ENCODE results near the gene EEF1A2. TPM values are rescaled to one million over a fixed set of nuclear protein-coding genes. Genes with fewer than 3 reads are reported as not detected.

Gene EEF1A2
- total RNA-seq, 1 donor from 2014 or later = 37.6 TPM

- Histone ChIP-seq H3K27me3 (ENCODE audit: insufficient read depth, low read length) (peaks cover 4% of the 10 kb centered on the region), H3K4me2 (ENCODE audit: low read length) (no peak overlapping the region), H2AFZ (ENCODE audit: low read depth, low read length) (no peak overlapping the region), H3K9me3 (ENCODE audit: insufficient read depth, low read depth, low read length) (no peaks in the 10 kb centered on the region), H4K20me1 (ENCODE audit: insufficient read depth, low read length) (no peaks in the 10 kb centered on the region), H3K27ac (ENCODE audit: low read depth, low read length) (no peak overlapping the region), H3K9ac (ENCODE audit: low read length) (no peak overlapping the region), H3K4me3 (ENCODE audit: insufficient read depth, low read depth, low read length) (no peak overlapping the region), H3K79me2 (ENCODE audit: insufficient read depth, low read length) (no peaks in the 10 kb centered on the region), H3K4me1 (ENCODE audit: insufficient read depth, low read length) (no peaks in the 10 kb centered on the region), H3K36me3 (ENCODE audit: insufficient read depth, low read length) (no peaks in the 10 kb centered on the region)
- Mint-ChIP-seq H3K36me3 (ENCODE audit: low read depth, unreplicated experiment) (peaks cover 5% of the 10 kb centered on the region), H3K27me3 (ENCODE audit: low read depth, unreplicated experiment) (peaks cover 27% of the 10 kb centered on the region), H3K4me1 (ENCODE audit: low read depth, unreplicated experiment) (no peaks in the 10 kb centered on the region), H3K9me3 (ENCODE audit: unreplicated experiment) (peaks cover 8% of the 10 kb centered on the region), H3K4me3 (ENCODE audit: unreplicated experiment) (no peak overlapping the region), H3K27ac (ENCODE audit: unreplicated experiment) (no peak overlapping the region)
- TF ChIP-seq CTCF (IDR thresholded peaks at IDR 0.05; ENCODE audit: insufficient read depth, low read depth, low read length) = no peak
- peak; percentile 65 for TF ChIP-seq EZH2 (IDR thresholded peaks at IDR 0.05; ENCODE audit: insufficient read depth, low read length)
- DNase-seq (ENCODE audit: low read depth) (no peak), FAIRE-seq (no peak)
These were observed 10.3 kb downstream of the EEF1A2 start for GRCh38 chr20:63488315-63489251.

DNA sequence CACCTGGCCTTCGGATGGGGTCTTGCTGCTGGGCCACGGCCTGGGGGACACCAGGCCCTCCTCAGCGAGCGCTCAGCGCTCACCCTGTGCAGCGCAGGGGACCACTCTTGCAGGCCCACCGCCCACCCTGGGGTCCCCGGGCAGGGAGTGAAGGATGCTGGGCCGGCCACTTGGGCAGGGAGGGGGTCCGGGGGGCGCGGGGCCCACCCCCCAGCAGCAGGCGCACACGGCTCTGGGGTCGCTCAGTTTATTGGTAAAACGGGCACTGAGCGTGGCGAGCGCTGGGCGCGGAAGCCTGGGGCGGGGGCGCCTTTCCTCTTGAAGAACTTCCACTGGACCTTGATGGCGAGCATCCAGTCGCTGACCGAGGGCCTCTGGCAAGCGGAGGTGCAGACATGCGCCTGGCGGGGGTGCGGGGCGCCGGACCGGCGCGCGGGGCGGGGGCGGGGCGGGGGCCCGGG is 11.1 kb downstream of the EEF1A2 start:
- TF ChIP-seq EZH2 (IDR thresholded peaks at IDR 0.05; ENCODE audit: insufficient read depth, low read length) (no peak), CTCF (IDR thresholded peaks at IDR 0.05; ENCODE audit: insufficient read depth, low read depth, low read length) (no peak)
- Mint-ChIP-seq H3K36me3 (ENCODE audit: low read depth, unreplicated experiment) (peaks cover 5% of the 10 kb centered on the region), H3K4me3 (ENCODE audit: unreplicated experiment) (no peak overlapping the region), H3K27ac (ENCODE audit: unreplicated experiment) (no peak overlapping the region), H3K9me3 (ENCODE audit: unreplicated experiment) (peaks cover 8% of the 10 kb centered on the region), H3K4me1 (ENCODE audit: low read depth, unreplicated experiment) (no peaks in the 10 kb centered on the region), H3K27me3 (ENCODE audit: low read depth, unreplicated experiment) (peaks cover 29% of the 10 kb centered on the region)
- no peak overlapping the region for H3K4me3 ChIP-seq (ENCODE audit: insufficient read depth, low read depth, low read length)
- H2AFZ ChIP-seq (ENCODE audit: low read depth, low read length) = no peak overlapping the region
- FAIRE-seq = no peak
- H3K27ac ChIP-seq (ENCODE audit: low read depth, low read length) = no peak overlapping the region
- H3K79me2 ChIP-seq (ENCODE audit: insufficient read depth, low read length) = no peaks in the 10 kb centered on the region
- no peaks in the 10 kb centered on the region for H3K9me3 ChIP-seq (ENCODE audit: insufficient read depth, low read depth, low read length)
- H3K4me1 ChIP-seq (ENCODE audit: insufficient read depth, low read length) = peaks cover 1% of the 10 kb centered on the region
- H3K27me3 ChIP-seq (ENCODE audit: insufficient read depth, low read length) = peaks cover 4% of the 10 kb centered on the region
- no peak for DNase-seq (ENCODE audit: low read depth)
- H3K36me3 ChIP-seq (ENCODE audit: insufficient read depth, low read length) = no peaks in the 10 kb centered on the region
- H3K9ac ChIP-seq (ENCODE audit: low read length) = no peak overlapping the region
- peaks cover 4% of the 10 kb centered on the region for H4K20me1 ChIP-seq (ENCODE audit: insufficient read depth, low read length)
- no peak overlapping the region for H3K4me2 ChIP-seq (ENCODE audit: low read length)

Data from astrocyte (in vitro differentiated cells and primary cell).